ENCODE measurements around the gene EBP.

The EBP gene

GRCh38 chrX:48521353-48522243, at the start of gene EBP:
TSS of gene EBP (plus strand) at chrX:48521808. CDS start at chrX:48523772, 1,964 bp downstream.
- DNase-seq: peak; percentile 5 to 92 (median 71)

GRCh38 chrX:48472225-48472624, 49.4 kb upstream of the EBP start:
- DNase-seq: no peak

- DNase-seq: no peak
Observed at GRCh38 chrX:48472851-48473703, 48.5 kb upstream of the EBP start.

- no peak for DNase-seq
Observed at GRCh38 chrX:48473704-48473990, 48.0 kb upstream of the EBP start.

GRCh38 chrX:48474127-48474526, 47.5 kb upstream of the EBP start:
- peak in 2 of 56 donors; percentile 2 to 7 for DNase-seq

- DNase-seq: no peak
Observed at GRCh38 chrX:48474581-48474980, 47.0 kb upstream of the EBP start.

- DNase-seq: no peak
Observed at GRCh38 chrX:48475296-48475695, 46.3 kb upstream of the EBP start.

- DNase-seq: peak; percentile 4 to 95 (median 82)
Observed at GRCh38 chrX:48475774-48476577, 45.6 kb upstream of the EBP start, which contains the start of gene FTSJ1. TSS of gene FTSJ1 (plus strand) at chrX:48476199. CDS start at chrX:48478048, 1,849 bp downstream.

- no peak for DNase-seq
Observed at GRCh38 chrX:48476919-48477318, 44.7 kb upstream of the EBP start.

- no peak for DNase-seq
Observed at GRCh38 chrX:48477960-48478755, 43.5 kb upstream of the EBP start.

- DNase-seq: no peak
Observed at GRCh38 chrX:48478806-48479205, 42.8 kb upstream of the EBP start.

GRCh38 chrX:48480142-48480541, 41.5 kb upstream of the EBP start:
- DNase-seq: no peak

GRCh38 chrX:48480583-48480982, 41.0 kb upstream of the EBP start:
- peak in 12 of 56 donors; percentile 1 to 46 (median 18) for DNase-seq

GRCh38 chrX:48482526-48482925, 39.1 kb upstream of the EBP start:
- no peak for DNase-seq

GRCh38 chrX:48487362-48487798, 34.2 kb upstream of the EBP start:
- DNase-seq: no peak

GRCh38 chrX:48488034-48488433, 33.6 kb upstream of the EBP start:
- DNase-seq: no peak

GRCh38 chrX:48489296-48489695, 32.3 kb upstream of the EBP start:
- DNase-seq: no peak

GRCh38 chrX:48489892-48490291, 31.7 kb upstream of the EBP start:
- no peak for DNase-seq

- peak in 1 of 56 donors; percentile 3 for DNase-seq
Observed at GRCh38 chrX:48490661-48491060, 30.9 kb upstream of the EBP start.

GRCh38 chrX:48491809-48492208, 29.8 kb upstream of the EBP start:
- no peak for DNase-seq

Measured in nucleus accumbens (tissue), 56 donors.